SKM-1 (cell line): ENCODE results near the gene FAAP20.

Experiments used
- DNase-seq: peaks from one replicate; lab custom pipeline; 2025; ENCODE audit not compliant: unreplicated experiment; lab: John Stamatoyannopoulos, UW

FAAP20 gene

GRCh38 chr1:2197707-2198165, 3.2 kb upstream of the FAAP20 start:
- no peak for DNase-seq

GRCh38 chr1:2196901-2197638, 2.5 kb upstream of the FAAP20 start:
- no peak for DNase-seq

DNA sequence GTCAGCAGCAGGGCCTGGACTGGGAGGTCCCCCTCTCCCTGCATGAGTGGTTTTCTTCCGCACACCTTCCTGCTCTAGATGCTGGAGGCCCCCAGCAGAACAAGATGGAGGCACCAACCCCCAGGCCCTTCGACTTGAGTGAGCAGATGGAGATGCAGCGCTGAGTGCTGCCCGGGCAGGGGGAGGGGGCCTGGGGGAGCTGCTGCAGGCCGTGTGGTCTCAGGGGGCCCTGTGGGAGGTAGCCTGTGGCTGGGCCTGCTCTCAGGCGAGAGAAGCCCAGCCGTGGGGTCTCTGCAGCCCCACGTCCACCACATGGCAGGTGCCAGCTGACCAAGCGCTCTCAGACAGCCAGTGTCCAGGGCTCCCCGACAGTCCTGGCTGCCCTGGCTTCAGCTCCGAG, 1.2 kb upstream of the FAAP20 start:
- DNase-seq, result no peak

GRCh38 chr1:2194898-2195673, 514 bp upstream of the FAAP20 start:
- DNase-seq, result peak; percentile 60

GRCh38 chr1:2193514-2194281, 874 bp downstream of the FAAP20 start:
- no peak for DNase-seq

DNA sequence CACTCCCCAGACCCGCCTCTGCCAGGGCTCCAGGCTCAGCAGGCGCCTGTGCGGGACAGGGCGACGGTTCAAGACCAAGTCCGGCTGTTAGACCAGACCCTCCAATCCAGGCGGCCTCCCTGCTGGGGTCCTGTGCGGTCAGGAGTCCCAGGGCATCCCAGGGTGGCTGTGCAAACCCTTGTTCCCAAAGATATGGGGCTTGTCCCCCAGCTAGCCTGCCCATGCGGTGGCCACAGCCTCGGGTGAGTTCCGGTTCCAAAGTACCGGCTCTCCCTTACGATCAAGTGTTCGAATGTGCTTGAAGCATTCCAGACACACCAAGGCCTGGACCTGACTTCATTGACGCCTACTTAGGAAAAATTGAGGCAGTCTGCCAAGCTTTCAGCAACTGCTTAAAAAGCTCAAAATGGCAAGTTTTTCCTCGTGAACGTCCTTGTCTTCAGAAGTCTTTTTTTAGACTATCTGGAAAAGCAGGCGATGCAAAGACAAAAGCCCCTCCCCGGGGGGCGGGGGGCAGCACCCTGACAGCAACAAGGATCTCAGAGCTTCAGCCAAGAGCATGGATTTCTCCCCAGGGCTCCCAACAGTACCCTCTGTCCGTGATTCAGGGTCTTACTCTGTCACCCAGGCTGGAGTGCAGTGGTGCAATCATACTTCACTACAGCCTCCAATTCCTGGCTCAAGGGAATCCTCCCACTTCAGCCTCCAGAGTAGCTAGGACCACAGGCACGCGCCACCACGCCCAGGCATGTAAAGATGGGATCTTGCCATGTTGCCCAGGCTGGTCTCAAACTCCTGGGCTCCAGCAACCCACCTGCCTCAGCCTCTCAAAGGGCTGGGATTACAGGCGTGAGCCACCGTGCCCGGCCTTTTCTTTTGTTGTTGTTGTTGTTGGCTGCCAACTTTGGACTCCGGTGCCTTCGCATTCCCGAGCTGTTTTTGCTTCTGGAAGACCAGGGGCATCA, 2.3 kb downstream of the FAAP20 start:
- DNase-seq, result no peak

- DNase-seq, result no peak
These were observed 4.0 kb downstream of the FAAP20 start for GRCh38 chr1:2190491-2190976.

GRCh38 chr1:2189459-2190425, 4.8 kb downstream of the FAAP20 start:
- peak; percentile 51 for DNase-seq

- DNase-seq, result no peak
These were observed 6.2 kb downstream of the FAAP20 start for GRCh38 chr1:2188336-2188735.

- no peak for DNase-seq
These were observed 7.0 kb downstream of the FAAP20 start for GRCh38 chr1:2187619-2188018.

DNA sequence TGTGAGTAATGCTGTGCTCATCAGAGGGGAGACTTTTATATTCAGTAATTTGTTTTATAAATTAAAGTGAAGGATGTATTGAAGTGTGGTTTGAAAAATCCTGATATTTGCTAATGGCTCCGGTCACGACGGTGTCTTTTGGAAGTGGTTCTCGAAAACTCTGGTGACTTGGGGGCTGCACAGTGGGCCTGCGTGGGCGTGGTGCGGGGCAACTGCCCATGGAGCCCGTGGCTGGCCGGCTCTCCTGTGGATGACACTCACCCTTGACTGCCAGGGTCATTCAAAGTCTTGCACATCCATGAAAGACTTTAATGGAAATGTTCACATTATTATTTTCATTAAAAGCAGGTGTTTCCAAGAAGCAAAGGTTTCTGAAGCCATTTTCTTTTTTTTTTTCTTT, 7.7 kb downstream of the FAAP20 start:
- no peak for DNase-seq

DNA sequence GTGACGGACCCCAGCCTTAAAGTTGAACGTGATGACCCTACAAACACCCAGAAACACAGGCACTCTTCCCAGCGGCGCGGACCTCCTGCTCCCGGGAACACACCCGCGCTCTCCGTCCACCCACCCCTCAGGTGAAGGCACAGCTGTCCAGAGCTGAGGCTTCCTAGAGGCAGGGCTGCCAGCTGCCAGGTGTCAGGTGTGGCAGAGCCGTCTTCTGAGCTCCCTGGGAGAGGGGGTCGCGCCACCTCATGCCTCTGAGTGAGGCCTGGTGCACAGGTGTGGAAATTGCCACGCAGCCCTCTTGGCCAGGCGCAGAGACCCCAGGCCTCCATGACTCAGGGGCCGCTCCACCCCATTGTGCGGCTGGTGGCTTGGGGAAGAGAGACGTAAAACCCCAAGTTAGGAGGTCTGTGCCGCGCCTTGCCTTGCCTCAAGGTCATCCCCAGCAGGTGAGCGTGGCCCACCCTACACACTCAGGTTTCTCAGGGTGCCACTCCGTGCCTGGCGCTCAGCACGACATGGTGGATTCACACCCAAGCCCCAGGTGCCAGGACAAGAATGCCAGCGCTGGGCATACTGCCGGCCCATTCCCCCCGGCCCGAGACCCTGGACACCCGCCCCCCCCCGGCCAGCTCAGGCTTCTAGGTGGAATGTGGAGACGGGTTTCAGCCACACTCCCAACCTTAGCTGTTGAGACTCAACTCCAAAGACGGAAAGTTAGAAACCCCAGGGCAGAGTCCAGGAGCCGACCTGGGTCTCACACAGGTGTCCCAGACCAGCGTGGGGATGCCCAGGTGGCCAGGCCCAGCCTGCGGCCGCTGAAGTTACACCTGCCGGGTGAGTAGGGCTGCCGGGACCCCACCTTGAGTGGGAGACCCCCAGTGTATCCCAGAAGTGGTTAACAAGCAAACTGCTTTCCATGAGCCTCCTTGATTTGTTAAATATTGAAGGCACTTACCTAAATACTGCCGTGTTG, 8.4 kb downstream of the FAAP20 start:
- DNase-seq, result no peak

DNA sequence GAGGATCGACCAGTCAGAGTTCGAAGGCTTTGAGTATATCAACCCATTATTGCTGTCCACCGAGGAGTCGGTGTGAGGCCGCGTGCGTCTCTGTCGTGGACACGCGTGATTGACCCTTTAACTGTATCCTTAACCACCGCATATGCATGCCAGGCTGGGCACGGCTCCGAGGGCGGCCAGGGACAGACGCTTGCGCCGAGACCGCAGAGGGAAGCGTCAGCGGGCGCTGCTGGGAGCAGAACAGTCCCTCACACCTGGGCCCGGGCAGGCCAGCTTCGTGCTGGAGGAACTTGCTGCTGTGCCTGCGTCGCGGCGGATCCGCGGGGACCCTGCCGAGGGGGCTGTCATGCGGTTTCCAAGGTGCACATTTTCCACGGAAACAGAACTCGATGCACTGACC, 9.6 kb downstream of the FAAP20 start:
- no peak for DNase-seq

GRCh38 chr1:2184531-2184930, 10.0 kb downstream of the FAAP20 start:
- no peak for DNase-seq

- no peak for DNase-seq
These were observed 10.6 kb downstream of the FAAP20 start for GRCh38 chr1:2183937-2184334.

- no peak for DNase-seq
These were observed 12.2 kb downstream of the FAAP20 start for GRCh38 chr1:2182376-2182775.

GRCh38 chr1:2181752-2182151, 12.8 kb downstream of the FAAP20 start:
- DNase-seq, result no peak

- no peak for DNase-seq
These were observed 13.3 kb downstream of the FAAP20 start for GRCh38 chr1:2181271-2181670.
